B cell (primary cell): ENCODE results near the gene FIBCD1. TPM values are rescaled to one million over a fixed set of nuclear protein-coding genes. Genes with fewer than 3 reads are reported as not detected.

Experiments
- ATAC-seq: fragments of 200-7000 bp; cut with Tn5 transposase; one replicate; pipeline ENCODE4 v1.10.0; 2021; ENCODE audit warnings: low read depth, mild to moderate bottlenecking, moderate number of reproducible peaks, moderate library complexity
- CTCF ChIA-PET: fragments of 350-600 bp; sonication (Branson Sonifier 250); formaldehyde crosslinking; loops from one replicate; lab custom pipeline; 2021; ENCODE audit warnings: antibody characterized with exemption, inconsistent platforms; lab: Charles Lee
- POLR2A ChIA-PET: fragments of 350-600 bp; sonication (Branson Sonifier 250); formaldehyde crosslinking; loops from one replicate; lab custom pipeline; 2021; ENCODE audit warnings: antibody characterized with exemption; lab: Charles Lee
- DNase-seq: peaks from one replicate; pipeline ENCODE4 v3.0.0; 2013
- H2AFZ ChIP-seq: 2 replicates; pipeline ENCODE4 v1.6.1; 2012; ENCODE audit warnings: mild to moderate bottlenecking, low read depth, low read length; ENCODE audit not compliant: insufficient read depth, poor library complexity, severe bottlenecking
- H3K27ac ChIP-seq, 2 donors: 1 replicate in 1 of 2; 2 replicates in 1 of 2; pipeline ENCODE4 v1.5.1; 2012 to 2013; ENCODE audit warnings: low read length in 2 of 2, mild to moderate bottlenecking in 2 of 2, moderate library complexity in 1 of 2
- H3K27me3 ChIP-seq, 4 experiments: fragments of 200-600 bp in 1 of 4; sonication (generic) in 1 of 4; replicated peaks in 1 of 4; 1 replicate in 2 of 4; 2 replicates in 2 of 4; pipeline versions ENCODE4 v1.6.1 to v1.7.0; 2013 to 2016; ENCODE audit warnings: low read length in 3 of 4, mild to moderate bottlenecking in 2 of 4, mixed read lengths in 1 of 4, moderate library complexity in 1 of 4; ENCODE audit not compliant: insufficient read depth in 4 of 4, control insufficient read depth in 3 of 4; ENCODE audit errors: control extremely low read depth in 1 of 4
- H3K36me3 ChIP-seq, 2 experiments: replicated peaks in 1 of 2; 1 replicate in 1 of 2; 2 replicates in 1 of 2; pipeline versions ENCODE4 v1.6.1 to v1.7.1; 2013; ENCODE audit warnings: low read length in 1 of 2; ENCODE audit not compliant: insufficient read depth in 2 of 2, control insufficient read depth in 1 of 2; ENCODE audit errors: control extremely low read depth in 1 of 2, extremely low read depth in 1 of 2
- H3K4me1 ChIP-seq, 2 donors: fragments of 200-600 bp in 1 of 2; sonication (generic) in 1 of 2; 1 replicate in 1 of 2; 2 replicates in 1 of 2; pipeline versions ENCODE4 v1.5.1 to v1.6.1; 2013 to 2017; ENCODE audit warnings: low read length in 2 of 2; ENCODE audit not compliant: control insufficient read depth in 2 of 2, insufficient read depth in 2 of 2
- H3K4me2 ChIP-seq: replicated peaks from 2 replicates; pipeline ENCODE3; 2012; ENCODE audit warnings: mild to moderate bottlenecking, low read depth, low read length; ENCODE audit not compliant: poor library complexity, severe bottlenecking
- H3K4me3 ChIP-seq, 5 experiments: fragments of 200-600 bp in 1 of 5; sonication (generic) in 1 of 5; 1 replicate in 3 of 5; 2 replicates in 2 of 5; pipeline versions ENCODE4 v1.5.1 to v1.7.0; 2011 to 2016; ENCODE audit warnings: low read length in 4 of 5, mild to moderate bottlenecking in 4 of 5, low read depth in 2 of 5, control low read depth in 1 of 5, moderate library complexity in 1 of 5; ENCODE audit not compliant: insufficient read depth in 1 of 5; ENCODE audit errors: control extremely low read depth in 1 of 5, extremely low read depth in 1 of 5
- H3K79me2 ChIP-seq: fragments of 200-600 bp; sonication (generic); one replicate; pipeline ENCODE4 v1.6.0; 2016; ENCODE audit warnings: low read length; ENCODE audit not compliant: control insufficient read depth, insufficient read depth
- H3K9ac ChIP-seq: fragments of 200-600 bp; sonication (generic); 2 replicates; pipeline ENCODE4 v1.6.1; 2017; ENCODE audit warnings: mild to moderate bottlenecking, low read length, moderate library complexity
- H3K9me3 ChIP-seq, 3 donors: one replicate each; pipeline versions ENCODE4 v1.6.1 to v1.7.1; 2013; ENCODE audit warnings: low read length in 2 of 3; ENCODE audit not compliant: control insufficient read depth in 2 of 3, insufficient read depth in 1 of 3; ENCODE audit errors: control extremely low read depth in 1 of 3
- H4K20me1 ChIP-seq: 2 replicates; pipeline ENCODE4 v1.6.0; 2012; ENCODE audit warnings: mild to moderate bottlenecking, low read length; ENCODE audit not compliant: insufficient read depth, control insufficient read depth, poor library complexity, severe bottlenecking
- H3K27ac Mint-ChIP-seq: one replicate; pipeline ENCODE4 v1.8.0; 2021; ENCODE audit warnings: mixed read lengths
- H3K27me3 Mint-ChIP-seq: one replicate; pipeline ENCODE4 v1.8.0; 2021; ENCODE audit warnings: mixed read lengths
- H3K4me1 Mint-ChIP-seq: one replicate; pipeline ENCODE4 v1.8.0; 2021; ENCODE audit warnings: mixed read lengths
- H3K4me3 Mint-ChIP-seq: one replicate; pipeline ENCODE4 v1.8.0; 2021; ENCODE audit warnings: mixed read lengths
- H3K9me3 Mint-ChIP-seq: one replicate; pipeline ENCODE4 v1.8.0; 2022; ENCODE audit warnings: mixed read lengths; ENCODE audit not compliant: insufficient read depth
- EZH2 ChIP-seq: IDR thresholded peaks from 2 replicates; pipeline ENCODE4 v1.6.1; 2012; ENCODE audit warnings: borderline replicate concordance, low read depth, mild to moderate bottlenecking, moderate library complexity, low read length; ENCODE audit not compliant: insufficient read depth, poor library complexity, severe bottlenecking
- WGBS: methylation state at CpG from one replicate; pipeline ENCODE4 v1.1.5; 2013; ENCODE audit warnings: missing lambda C conversion rate; ENCODE audit not compliant: insufficient coverage; 5-methylcytosine and 5-hydroxymethylcytosine counted together
- intact Hi-C: fragments of 100-400 bp; cut with micrococcal nuclease; formaldehyde crosslinking; loops from one replicate; pipeline ENCODE4 v1.10.0; 2022
- polyA plus RNA-seq: library from polyadenylated mRNA; depleted of rRNA; stranded (reverse); fragments of >200 nt; gene quantifications from 2 replicates; pipeline ENCODE4 v1.2.3, GENCODE V29; 2012
- total RNA-seq, 2 donors: library from RNA; stranded (reverse); fragments of 120-200 nt in 1 of 2; gene quantifications; 1 replicate in 1 of 2; 2 replicates in 1 of 2; pipeline versions ENCODE4 v1.2.3 to v1.2.4, GENCODE V29; 2013 to 2022
- TF ChIP-seq, protein P1 (sequence below): fragments of 200-600 bp; IDR thresholded peaks from one replicate; pipeline ENCODE4 v1.8.0; 2022; ENCODE audit warnings: antibody characterized with exemption, mild to moderate bottlenecking

Gene FIBCD1
- total and polyA plus RNA-seq, 2 donors (not counting 1 experiment from before 2014, with no cell fraction given), result not detected

DNA sequence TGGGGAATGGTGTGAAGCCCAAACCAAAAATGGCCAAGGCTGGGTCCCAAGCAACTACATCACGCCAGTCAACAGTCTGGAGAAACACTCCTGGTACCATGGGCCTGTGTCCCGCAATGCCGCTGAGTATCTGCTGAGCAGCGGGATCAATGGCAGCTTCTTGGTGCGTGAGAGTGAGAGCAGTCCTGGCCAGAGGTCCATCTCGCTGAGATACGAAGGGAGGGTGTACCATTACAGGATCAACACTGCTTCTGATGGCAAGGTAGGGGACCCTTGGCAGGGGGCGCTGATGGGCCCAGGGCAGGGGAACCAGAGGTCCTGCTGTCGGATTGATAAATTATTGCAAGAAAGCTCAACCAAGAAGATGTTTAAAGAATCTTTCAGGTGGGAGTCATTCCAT lies 84.2 kb downstream of the FIBCD1 start:
- ChIA-PET CTCF (interaction anchor here (0.8 kb wide), 1 partner anchor 15 kb away, joined by 4 read pairs; no protein-coding TSS in a partner anchor), POLR2A (no interaction called here)
- Histone ChIP-seq H3K36me3 (peaks cover 1 to 20% of the 10 kb centered on the region in 2 experiments), H3K79me2 (no peaks in the 10 kb centered on the region), H3K9me3 (no peaks in the 10 kb centered on the region), H3K4me2 (no peak overlapping the region), H4K20me1 (no peaks in the 10 kb centered on the region), H3K27ac (no peak overlapping the region), H3K27me3 (no peaks in the 10 kb centered on the region), H2AFZ (no peak overlapping the region), H3K9ac (no peak overlapping the region), H3K4me1 (no peaks in the 10 kb centered on the region), H3K4me3 (no peak overlapping the region)
- ATAC-seq (no peak), DNase-seq (no peak)
- no peaks in the 10 kb centered on the region for H3K27me3 Mint-ChIP-seq
- no peak overlapping the region for H3K4me3 Mint-ChIP-seq
- TF ChIP-seq, protein P1, sequence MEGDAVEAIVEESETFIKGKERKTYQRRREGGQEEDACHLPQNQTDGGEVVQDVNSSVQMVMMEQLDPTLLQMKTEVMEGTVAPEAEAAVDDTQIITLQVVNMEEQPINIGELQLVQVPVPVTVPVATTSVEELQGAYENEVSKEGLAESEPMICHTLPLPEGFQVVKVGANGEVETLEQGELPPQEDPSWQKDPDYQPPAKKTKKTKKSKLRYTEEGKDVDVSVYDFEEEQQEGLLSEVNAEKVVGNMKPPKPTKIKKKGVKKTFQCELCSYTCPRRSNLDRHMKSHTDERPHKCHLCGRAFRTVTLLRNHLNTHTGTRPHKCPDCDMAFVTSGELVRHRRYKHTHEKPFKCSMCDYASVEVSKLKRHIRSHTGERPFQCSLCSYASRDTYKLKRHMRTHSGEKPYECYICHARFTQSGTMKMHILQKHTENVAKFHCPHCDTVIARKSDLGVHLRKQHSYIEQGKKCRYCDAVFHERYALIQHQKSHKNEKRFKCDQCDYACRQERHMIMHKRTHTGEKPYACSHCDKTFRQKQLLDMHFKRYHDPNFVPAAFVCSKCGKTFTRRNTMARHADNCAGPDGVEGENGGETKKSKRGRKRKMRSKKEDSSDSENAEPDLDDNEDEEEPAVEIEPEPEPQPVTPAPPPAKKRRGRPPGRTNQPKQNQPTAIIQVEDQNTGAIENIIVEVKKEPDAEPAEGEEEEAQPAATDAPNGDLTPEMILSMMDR, result no peak
- TF ChIP-seq EZH2, result no peak
- intact Hi-C loops, result no loop called here
- no peak overlapping the region for H3K27ac Mint-ChIP-seq
- no peaks in the 10 kb centered on the region for H3K9me3 Mint-ChIP-seq
- 99% methylated on average over 9 of the region's 9 CpGs for WGBS
- H3K4me1 Mint-ChIP-seq, result no peaks in the 10 kb centered on the region

DNA sequence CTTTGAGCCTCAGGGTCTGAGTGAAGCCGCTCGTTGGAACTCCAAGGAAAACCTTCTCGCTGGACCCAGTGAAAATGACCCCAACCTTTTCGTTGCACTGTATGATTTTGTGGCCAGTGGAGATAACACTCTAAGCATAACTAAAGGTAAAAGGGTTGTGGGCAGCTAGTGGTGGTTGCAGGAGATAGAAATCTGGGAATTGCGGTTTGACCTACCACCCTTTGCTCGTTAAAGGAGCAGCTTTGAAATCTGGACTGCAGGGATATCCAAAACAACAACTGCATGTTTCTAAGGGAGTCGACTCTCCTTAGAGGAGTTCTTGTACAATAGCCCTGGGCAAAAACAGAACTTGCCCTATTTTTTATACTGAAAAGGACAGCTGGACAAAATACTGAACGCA lies 85.0 kb downstream of the FIBCD1 start:
- peaks cover 4% of the 10 kb centered on the region for H4K20me1 ChIP-seq
- ATAC-seq, result no peak
- no peaks in the 10 kb centered on the region for H3K9me3 ChIP-seq
- no peak overlapping the region for H3K27ac ChIP-seq
- no peak overlapping the region for H2AFZ ChIP-seq
- no peaks in the 10 kb centered on the region for H3K4me1 ChIP-seq
- Mint-ChIP-seq H3K4me3 (no peak overlapping the region), H3K9me3 (no peaks in the 10 kb centered on the region), H3K4me1 (no peaks in the 10 kb centered on the region), H3K27me3 (no peaks in the 10 kb centered on the region), H3K27ac (no peak overlapping the region)
- TF ChIP-seq EZH2, result no peak
- TF ChIP-seq, protein P1, result no peak
- no peak for DNase-seq
- no peak overlapping the region for H3K9ac ChIP-seq
- no peak overlapping the region for H3K4me3 ChIP-seq
- intact Hi-C loops, result no loop called here
- H3K36me3 ChIP-seq, result peaks cover 1 to 20% of the 10 kb centered on the region in 2 experiments
- CTCF ChIA-PET, result interaction anchor here (0.8 kb wide), 1 partner anchor 16 kb away, joined by 4 read pairs; no protein-coding TSS in a partner anchor
- POLR2A ChIA-PET, result no interaction called here
- WGBS, result 95% methylated on average over 5 of the region's 8 CpGs
- H3K4me2 ChIP-seq, result no peak overlapping the region
- H3K27me3 ChIP-seq, result no peaks in the 10 kb centered on the region
- no peaks in the 10 kb centered on the region for H3K79me2 ChIP-seq
